HG03064 (cell line): ENCODE data around the gene CHRNA10.
"Not testable (repeated sequence)": the region's sequence is repeated elsewhere in the genome, so short reads cannot be mapped to it uniquely, and the experiment has no call there.

ENCODE experiments used
- ATAC-seq: cut with Tn5 transposase; IDR thresholded peaks from one replicate; pipeline ENCODE4 v1.9.1; 2021; ENCODE audit warnings: low read depth; ENCODE audit not compliant: unreplicated experiment

Gene CHRNA10

DNA sequence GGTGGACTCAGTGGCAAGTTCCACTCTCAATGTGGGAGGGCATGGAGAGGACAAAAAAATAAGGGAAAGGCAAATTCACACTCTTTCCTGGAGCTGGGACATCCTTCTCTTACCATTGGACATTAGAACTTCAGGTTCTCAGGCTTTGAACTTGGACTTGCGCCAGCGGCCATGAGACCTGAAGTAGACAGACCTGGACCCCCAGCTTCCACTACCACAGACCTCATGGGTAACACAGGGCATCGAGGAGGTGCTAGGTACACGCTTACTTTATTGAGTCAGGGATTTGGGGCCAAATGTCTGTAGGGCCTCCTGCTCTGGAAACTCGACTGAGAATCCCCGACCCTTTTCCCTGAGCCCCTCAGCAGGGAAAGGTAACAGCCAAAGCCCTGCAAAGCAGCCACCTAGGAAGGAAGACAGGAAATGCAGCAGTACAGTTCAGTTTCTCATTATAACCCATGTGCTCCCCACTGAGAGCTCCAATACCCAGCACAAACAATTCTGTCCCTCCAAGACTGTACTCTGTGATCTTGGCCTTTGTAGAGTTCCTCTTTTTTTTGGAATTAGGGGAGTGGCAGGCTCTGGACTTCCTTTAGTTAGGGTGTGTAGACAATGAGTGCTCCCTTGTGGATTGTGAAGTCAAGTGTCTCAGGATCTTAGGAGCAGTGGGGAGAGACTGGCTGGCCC is 5.7 kb downstream of the CHRNA10 start:
- ATAC-seq, result no peak

DNA sequence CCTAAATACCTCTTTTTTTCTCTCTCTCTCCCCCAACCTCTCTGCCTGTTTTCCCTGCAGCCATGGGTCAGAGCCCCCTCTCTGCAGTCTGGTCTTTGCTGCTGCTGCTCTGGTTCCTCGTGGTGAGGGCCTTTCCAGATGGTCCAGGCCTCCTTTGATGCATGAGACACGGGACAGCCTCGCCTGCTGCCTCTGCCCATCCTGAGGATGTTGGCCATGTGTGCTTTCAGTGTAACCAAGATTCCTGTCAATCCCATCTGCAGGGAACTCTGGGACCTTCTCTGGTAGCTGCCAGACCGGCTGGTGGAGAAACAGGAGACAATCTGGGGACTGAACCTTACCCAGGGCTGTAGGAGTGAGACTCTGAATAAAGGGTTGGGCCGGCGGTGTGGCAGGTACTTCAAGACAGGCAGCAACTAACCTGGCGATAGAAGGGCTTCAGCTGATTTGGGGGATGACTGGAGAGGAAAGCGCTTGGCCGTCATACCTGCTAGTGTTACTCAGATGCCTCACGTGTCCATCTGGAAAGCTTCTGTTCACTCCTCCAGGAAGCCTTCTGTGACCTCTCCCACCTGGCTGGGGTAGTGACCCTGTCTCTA is 7.1 kb downstream of the CHRNA10 start:
- no peak for ATAC-seq

GRCh38 chr11:3662856-3663255 is 8.3 kb downstream of the CHRNA10 start:
- ATAC-seq, result no peak

DNA sequence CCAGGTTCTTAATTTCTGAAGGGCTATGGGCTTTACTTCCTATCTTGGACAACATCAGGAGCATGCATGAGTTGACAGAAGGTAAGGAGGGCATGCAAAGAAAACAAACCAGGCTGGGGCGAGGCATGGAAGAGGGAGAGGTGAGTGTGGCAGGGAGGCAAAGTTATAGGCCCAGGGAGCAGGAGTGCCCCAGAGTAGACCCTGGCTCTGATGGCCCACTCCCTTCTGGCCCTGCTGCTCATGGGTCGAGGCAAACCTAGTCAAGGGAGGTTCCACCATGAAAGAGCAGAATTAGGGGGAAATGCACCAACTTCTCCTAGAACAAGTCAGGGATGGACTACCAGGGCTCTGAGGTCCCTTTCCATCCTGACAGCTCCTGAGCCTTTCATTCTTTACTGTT is 10.2 kb downstream of the CHRNA10 start:
- ATAC-seq, result no peak

- no peak for ATAC-seq
These were observed 11.3 kb downstream of the CHRNA10 start for GRCh38 chr11:3659595-3660515.

- no peak for ATAC-seq
These were observed 12.9 kb downstream of the CHRNA10 start for GRCh38 chr11:3658252-3658651.

- not testable (repeated sequence) for ATAC-seq
These were observed 13.9 kb downstream of the CHRNA10 start for GRCh38 chr11:3657331-3657730.

DNA sequence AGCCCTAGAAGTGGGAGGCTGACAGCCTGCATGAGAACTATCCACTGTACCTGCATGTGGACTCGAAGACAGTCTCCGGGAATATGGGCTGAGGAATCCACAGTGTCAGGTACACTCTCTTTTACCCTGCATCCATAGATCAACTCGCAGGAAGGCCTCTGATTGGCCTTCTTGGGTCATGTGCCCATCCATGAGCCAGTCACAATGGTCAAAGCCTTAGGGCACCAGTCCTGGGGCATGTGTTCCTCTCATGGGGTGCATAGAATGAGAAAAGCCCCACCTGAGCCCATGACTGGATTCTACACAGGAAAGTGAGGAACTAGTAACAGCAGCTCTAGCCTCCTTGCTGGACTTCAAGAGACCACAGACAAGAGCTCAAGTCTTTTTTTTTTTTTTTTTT is 15.6 kb downstream of the CHRNA10 start:
- ATAC-seq, result no peak

- not testable (repeated sequence) for ATAC-seq
These were observed 18.7 kb downstream of the CHRNA10 start for GRCh38 chr11:3652514-3652913.

DNA sequence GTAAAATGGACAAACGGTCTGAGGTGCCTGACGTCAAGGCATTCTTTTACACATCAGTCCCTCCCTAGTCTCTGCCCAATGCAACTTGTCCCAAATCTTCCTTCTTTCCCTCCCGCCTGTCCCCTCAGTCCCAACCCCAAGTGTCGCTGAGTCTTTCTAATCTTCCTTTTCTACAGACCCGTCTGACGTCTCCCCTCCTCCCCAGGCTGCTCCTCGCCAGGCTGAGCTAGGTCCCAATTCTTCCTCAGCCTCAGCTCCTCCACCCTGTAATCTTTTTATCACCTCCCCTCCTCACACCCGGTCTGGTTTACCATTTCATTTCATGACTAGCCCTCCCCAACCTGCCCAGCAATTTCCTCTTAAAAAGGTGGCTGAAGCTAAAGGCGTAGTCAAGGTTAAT is 21.8 kb downstream of the CHRNA10 start:
- ATAC-seq, result not testable (repeated sequence)

DNA sequence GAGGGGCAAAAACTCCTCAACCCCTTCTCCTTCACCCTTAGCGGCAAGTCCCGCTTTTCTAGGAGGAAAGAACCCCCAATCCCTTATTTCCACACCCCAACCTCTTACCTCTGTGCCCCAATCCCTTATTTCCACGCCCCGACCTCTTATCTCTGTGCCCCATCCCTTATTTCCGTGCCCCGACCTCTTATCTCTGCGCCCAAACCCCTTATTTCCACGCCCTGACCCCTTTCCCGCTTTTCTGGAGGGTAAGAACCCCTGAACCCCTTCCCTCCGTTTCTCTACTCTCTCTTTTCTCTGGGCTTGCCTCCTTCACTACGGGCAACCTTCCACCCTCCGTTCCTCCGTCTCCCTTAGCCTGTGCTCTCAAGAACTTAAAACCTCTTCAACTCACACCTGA is 22.3 kb downstream of the CHRNA10 start:
- not testable (repeated sequence) for ATAC-seq

DNA sequence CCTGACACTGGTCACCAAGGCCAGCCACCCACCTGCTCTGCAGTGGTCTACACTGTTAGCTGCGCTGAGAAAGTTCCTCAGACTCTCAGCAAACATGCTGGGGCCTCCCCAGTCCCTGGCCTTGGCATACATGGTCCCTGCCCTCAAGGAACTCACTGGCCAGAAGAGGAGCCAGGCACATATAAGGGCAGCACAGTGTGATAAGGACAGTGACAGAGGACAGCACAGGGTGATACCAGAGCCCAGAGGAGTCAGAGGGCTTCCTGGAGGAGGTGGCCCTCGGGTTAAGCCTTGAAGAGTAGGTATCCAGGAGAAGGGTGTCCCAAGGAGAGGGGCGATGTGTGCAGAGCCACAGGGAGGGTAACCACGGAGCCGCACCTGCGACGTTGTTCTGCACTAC is 25.6 kb downstream of the CHRNA10 start:
- no peak for ATAC-seq

DNA sequence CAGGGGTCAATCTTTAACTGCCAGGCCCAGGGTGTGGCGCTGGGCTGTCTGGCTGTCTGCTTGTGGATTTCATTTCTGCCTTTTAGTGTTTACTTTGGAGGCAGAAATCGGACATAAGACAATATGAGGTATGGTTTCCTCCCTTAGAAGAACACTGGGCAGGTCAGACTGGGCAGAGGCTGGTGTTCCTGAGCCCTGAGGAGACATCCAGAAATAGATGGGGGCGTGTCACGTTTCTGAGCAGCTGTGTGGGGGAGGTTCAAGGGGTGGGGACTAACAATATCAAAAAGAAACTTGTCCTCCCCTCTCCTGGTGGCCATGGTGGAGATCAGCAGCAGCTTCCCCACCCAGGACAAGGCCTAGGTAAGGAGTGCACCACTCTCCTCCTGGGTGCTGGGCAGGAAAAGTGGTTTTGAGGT is 26.4 kb downstream of the CHRNA10 start, which contains the start of gene ART1:
ART1 (plus strand) TSS at position 312 of the 419 bp plus-strand sequence. CDS start 14,086 bp downstream, outside the sequence.
- ATAC-seq, result no peak

- not testable (repeated sequence) for ATAC-seq
These were observed 28.1 kb downstream of the CHRNA10 start for GRCh38 chr11:3643102-3643546.

DNA sequence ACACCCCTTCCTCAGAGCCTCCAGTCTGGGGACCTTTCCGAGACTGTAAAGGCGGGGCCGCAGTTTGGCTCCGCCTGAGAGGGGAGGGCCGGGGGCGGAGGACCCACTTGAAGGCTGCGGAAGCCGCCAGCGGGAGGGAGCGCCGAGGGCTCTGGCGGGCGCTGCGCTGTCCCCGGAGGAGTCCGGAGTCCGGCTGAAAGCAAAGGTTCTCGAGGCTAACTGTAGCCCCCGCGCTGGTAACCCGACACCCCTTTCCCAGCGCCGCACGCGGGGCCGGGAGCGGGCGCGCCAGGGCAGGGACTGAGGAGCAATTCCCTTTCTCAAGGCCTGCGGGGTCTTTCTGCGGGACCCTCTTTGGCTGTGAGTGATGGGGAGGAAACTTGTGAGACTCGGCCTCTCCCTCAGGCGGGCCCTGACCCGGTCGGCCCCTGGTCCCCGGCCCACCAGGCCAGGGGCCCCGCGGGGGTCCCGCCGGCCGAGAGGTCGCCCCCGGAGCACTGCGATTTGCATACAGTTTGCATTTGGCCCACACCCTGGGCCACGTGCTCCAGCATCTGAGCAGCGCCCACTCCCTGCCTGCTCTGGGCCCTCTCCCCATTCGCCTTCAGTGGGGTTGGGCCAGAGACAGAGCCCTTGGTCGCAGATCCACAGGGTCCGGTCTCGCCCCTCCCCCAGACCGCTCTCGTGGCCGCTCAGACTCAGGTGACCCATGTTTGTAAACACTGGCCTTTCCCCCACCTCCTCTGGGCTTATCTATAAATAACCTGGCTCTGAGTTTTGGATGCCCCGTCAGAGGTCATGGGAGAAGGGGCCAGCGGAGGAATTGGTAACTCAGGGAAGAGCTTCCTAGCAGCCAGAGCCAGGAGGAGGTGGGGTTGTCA is 28.9 kb downstream of the CHRNA10 start:
- no peak for ATAC-seq

DNA sequence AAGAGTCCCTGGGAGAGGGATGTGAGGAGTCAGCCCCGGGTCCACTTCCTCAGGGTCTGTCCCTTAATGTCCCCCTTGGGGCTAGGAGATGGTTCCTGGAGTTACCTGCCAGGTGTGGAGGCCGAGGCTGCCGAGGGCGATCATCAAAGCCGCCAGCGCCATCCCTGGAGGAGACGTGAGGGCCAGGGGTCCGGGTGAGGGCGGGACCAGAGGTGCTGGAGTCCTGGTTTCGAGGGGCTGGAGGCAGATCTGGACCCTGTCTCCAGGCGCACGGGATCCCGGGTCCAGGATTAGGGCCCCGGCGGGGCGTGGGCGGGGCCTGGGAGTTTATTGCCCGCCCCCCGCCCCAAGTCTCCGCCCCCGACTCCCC is 29.5 kb downstream of the CHRNA10 start, which contains the start of gene ART5:
ART5 (minus strand) TSS at position 292 of the 370 bp plus-strand sequence; CDS start at position 162, 130 bp downstream.
- ATAC-seq, result no peak

DNA sequence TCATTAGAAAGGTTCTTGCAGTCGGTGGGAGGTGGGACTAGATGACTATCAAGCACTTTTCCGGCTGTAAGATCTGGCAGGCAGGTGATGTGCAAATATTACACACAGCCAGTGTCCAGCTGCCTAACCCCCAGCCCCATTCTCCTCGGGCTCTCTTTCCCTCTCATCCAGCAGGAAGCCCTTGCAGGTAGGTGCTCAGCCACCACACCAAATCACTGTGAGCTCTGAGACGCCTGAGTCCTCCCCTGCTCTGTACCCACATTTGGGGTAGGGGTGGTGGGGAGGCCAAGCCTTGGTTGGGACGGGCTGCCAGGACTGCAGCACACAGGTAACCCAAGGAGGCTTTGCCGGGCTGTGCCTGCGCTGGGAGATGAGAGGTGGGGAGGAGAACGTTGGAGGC is 30.0 kb downstream of the CHRNA10 start:
- ATAC-seq, result no peak

GRCh38 chr11:3639841-3640240 is 31.3 kb downstream of the CHRNA10 start:
- ATAC-seq, result no peak

DNA sequence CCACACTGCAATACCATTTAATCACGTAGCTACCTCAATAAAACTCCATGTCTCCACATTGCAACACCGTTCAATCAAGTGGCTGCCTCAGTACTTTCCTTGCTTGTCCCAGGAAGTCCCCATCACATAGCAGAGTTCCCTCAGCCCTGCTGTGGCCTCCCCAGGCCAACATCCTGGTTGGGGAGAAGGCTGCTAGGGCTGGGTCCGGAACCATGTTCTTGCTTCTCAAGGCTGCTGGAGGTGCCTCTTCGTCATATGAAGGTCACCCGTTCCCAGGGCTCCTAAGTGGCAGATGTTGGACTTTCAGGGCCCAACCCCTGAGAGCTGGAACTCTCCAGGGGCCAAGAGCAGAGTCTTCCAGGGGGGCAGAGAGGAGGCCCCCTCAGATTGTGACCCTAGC is 32.7 kb downstream of the CHRNA10 start:
- ATAC-seq, result no peak

- no peak for ATAC-seq
These were observed 34.0 kb downstream of the CHRNA10 start for GRCh38 chr11:3637201-3637600.
